ENCODE measurements around the gene PSMD4. TPM values are rescaled to one million over a fixed set of nuclear protein-coding genes. Genes with fewer than 3 reads are reported as not detected.
"Not testable (repeated sequence)": the region's sequence is repeated elsewhere in the genome, so short reads cannot be mapped to it uniquely, and the experiment has no call there.

The PSMD4 gene
- total RNA-seq, result 271 and 280 TPM in 2 replicates

GRCh38 chr1:151254217-151255213, at the start of gene PSMD4:
TSS of gene PSMD4 (plus strand) at chr1:151254734. CDS start at chr1:151254783, 49 bp downstream.
- DNase-seq (ENCODE audit: low spot score), result peak; percentile 92
- Mint-ChIP-seq H3K27me3 (ENCODE audit: low read depth) (no peaks in the 10 kb centered on the region), H3K4me1 (ENCODE audit: low read depth) (peaks cover 17% of the 10 kb centered on the region), H3K4me3 (ENCODE audit: low read depth) (peak within 1 kb of the TSS; percentile 98), H3K36me3 (ENCODE audit: low read depth) (peaks cover 27% of the 10 kb centered on the region), H3K9me3 (no peaks in the 10 kb centered on the region), H3K27ac (peak within 1 kb of the TSS; percentile 92)
- intact Hi-C loops (cut with micrococcal nuclease), result loop anchor here (1.0 to 10.0 kb wide), 5 partner anchors 23 to 250 kb away; partner anchors contain the start of genes GABPB2, MINDY1, PRUNE1 and VPS72

GRCh38 chr1:151205381-151205965, 49.1 kb upstream of the PSMD4 start:
- DNase-seq (ENCODE audit: low spot score); H3K9me3 Mint-ChIP-seq; H3K27ac Mint-ChIP-seq; H3K27me3 Mint-ChIP-seq (ENCODE audit: low read depth); intact Hi-C loops (cut with micrococcal nuclease); H3K4me3 Mint-ChIP-seq (ENCODE audit: low read depth): not testable (repeated sequence)
- peaks cover 59% of the 10 kb centered on the region for H3K36me3 Mint-ChIP-seq (ENCODE audit: low read depth)
- peaks cover 13% of the 10 kb centered on the region for H3K4me1 Mint-ChIP-seq (ENCODE audit: low read depth)

- Mint-ChIP-seq H3K27ac (peak overlapping the region; percentile 67), H3K4me3 (ENCODE audit: low read depth) (no peak overlapping the region), H3K36me3 (ENCODE audit: low read depth) (peaks cover 67% of the 10 kb centered on the region), H3K4me1 (ENCODE audit: low read depth) (peaks cover 23% of the 10 kb centered on the region), H3K27me3 (ENCODE audit: low read depth) (no peaks in the 10 kb centered on the region), H3K9me3 (no peaks in the 10 kb centered on the region)
- intact Hi-C loops (cut with micrococcal nuclease), result no loop called here
- DNase-seq (ENCODE audit: low spot score), result no peak
Measured at GRCh38 chr1:151210830-151211229, 43.7 kb upstream of the PSMD4 start.

GRCh38 chr1:151211972-151212705, 42.4 kb upstream of the PSMD4 start:
- peaks cover 27% of the 10 kb centered on the region for H3K4me1 Mint-ChIP-seq (ENCODE audit: low read depth)
- intact Hi-C loops (cut with micrococcal nuclease), result no loop called here
- H3K27me3 Mint-ChIP-seq (ENCODE audit: low read depth), result no peaks in the 10 kb centered on the region
- peak; percentile 19 for DNase-seq (ENCODE audit: low spot score)
- peaks cover 61% of the 10 kb centered on the region for H3K36me3 Mint-ChIP-seq (ENCODE audit: low read depth)
- H3K9me3 Mint-ChIP-seq, result no peaks in the 10 kb centered on the region
- peak overlapping the region; percentile 54 for H3K4me3 Mint-ChIP-seq (ENCODE audit: low read depth)
- H3K27ac Mint-ChIP-seq, result peak overlapping the region; percentile 85

GRCh38 chr1:151213560-151213959, 41.0 kb upstream of the PSMD4 start:
- peak overlapping the region; percentile 3 for H3K27ac Mint-ChIP-seq
- peaks cover 29% of the 10 kb centered on the region for H3K4me1 Mint-ChIP-seq (ENCODE audit: low read depth)
- DNase-seq (ENCODE audit: low spot score), result no peak
- intact Hi-C loops (cut with micrococcal nuclease), result no loop called here
- H3K27me3 Mint-ChIP-seq (ENCODE audit: low read depth), result no peaks in the 10 kb centered on the region
- no peaks in the 10 kb centered on the region for H3K9me3 Mint-ChIP-seq
- H3K4me3 Mint-ChIP-seq (ENCODE audit: low read depth), result no peak overlapping the region
- H3K36me3 Mint-ChIP-seq (ENCODE audit: low read depth), result peaks cover 58% of the 10 kb centered on the region

GRCh38 chr1:151221616-151222015, 32.9 kb upstream of the PSMD4 start:
- no peak for DNase-seq (ENCODE audit: low spot score)
- peaks cover 8% of the 10 kb centered on the region for H3K4me1 Mint-ChIP-seq (ENCODE audit: low read depth)
- H3K9me3 Mint-ChIP-seq, result no peaks in the 10 kb centered on the region
- no peak overlapping the region for H3K4me3 Mint-ChIP-seq (ENCODE audit: low read depth)
- H3K36me3 Mint-ChIP-seq (ENCODE audit: low read depth), result peaks cover 23% of the 10 kb centered on the region
- no peak overlapping the region for H3K27ac Mint-ChIP-seq
- H3K27me3 Mint-ChIP-seq (ENCODE audit: low read depth), result no peaks in the 10 kb centered on the region
- intact Hi-C loops (cut with micrococcal nuclease), result no loop called here

- Mint-ChIP-seq H3K4me1 (ENCODE audit: low read depth) (peaks cover 8% of the 10 kb centered on the region), H3K4me3 (ENCODE audit: low read depth) (no peak overlapping the region), H3K27ac (no peak overlapping the region), H3K9me3 (no peaks in the 10 kb centered on the region), H3K27me3 (ENCODE audit: low read depth) (no peaks in the 10 kb centered on the region), H3K36me3 (ENCODE audit: low read depth) (peaks cover 26% of the 10 kb centered on the region)
- intact Hi-C loops (cut with micrococcal nuclease), result no loop called here
- DNase-seq (ENCODE audit: low spot score), result no peak
Measured at GRCh38 chr1:151222130-151222529, 32.4 kb upstream of the PSMD4 start.

DNA sequence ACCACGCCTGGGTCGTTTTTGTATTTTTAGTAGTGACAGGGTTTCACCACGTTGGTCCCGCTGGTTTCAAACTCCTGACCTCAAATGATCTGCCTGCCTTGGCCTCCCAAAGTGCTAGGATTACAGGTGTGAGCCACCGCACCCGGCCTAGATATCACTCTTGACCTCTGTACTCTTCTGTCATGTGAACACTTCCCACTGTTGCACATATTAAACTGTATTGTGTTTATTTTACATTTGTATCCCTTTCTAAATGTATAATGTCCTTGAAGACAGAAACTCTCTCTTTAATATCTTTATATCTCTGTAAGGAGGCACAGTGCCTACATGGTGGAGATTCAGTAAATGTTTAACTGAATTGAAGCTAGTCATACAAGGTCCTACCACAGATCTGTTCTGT, 19.3 kb upstream of the PSMD4 start:
- H3K36me3 Mint-ChIP-seq (ENCODE audit: low read depth), result peaks cover 73% of the 10 kb centered on the region
- H3K27ac Mint-ChIP-seq, result no peak overlapping the region
- H3K27me3 Mint-ChIP-seq (ENCODE audit: low read depth), result no peaks in the 10 kb centered on the region
- DNase-seq (ENCODE audit: low spot score), result no peak
- peaks cover 8% of the 10 kb centered on the region for H3K4me1 Mint-ChIP-seq (ENCODE audit: low read depth)
- H3K9me3 Mint-ChIP-seq, result no peaks in the 10 kb centered on the region
- intact Hi-C loops (cut with micrococcal nuclease), result no loop called here
- H3K4me3 Mint-ChIP-seq (ENCODE audit: low read depth), result no peak overlapping the region

DNA sequence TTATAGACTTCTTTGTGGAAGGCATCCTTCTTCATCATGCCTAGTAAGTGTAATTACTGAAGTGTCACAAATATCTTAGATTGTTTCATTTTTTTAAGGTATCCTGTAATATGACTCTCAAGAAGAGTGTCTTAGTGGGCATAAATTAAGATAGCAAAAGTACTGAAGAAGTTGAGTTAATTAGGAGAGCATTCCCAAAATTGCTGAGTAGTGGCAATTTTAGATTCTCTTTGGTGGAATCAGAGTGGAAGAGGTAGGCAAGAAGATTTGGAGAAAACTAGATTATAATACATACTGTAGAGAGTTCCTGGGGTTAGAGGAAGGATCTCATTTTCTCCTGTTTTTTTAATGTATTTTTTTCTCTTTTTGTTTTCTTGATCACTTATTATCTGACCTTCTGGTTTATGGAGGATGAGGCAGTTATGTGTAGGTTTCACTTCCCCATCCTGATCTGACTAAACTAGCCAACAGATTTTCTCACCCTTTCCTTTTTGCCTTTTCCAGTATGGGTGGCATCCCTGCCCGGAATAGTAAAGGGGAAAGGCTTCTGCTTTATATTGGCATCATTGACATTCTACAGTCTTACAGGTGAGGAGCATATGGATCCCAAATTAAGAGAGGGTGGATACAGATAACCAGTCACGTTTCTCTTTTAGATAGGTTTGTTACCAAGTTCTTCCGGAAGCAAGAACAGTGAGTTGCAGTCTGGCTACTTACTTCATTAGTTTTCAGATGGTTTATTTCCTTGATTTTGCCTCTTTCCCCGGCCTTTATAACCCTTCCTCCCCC, 16.7 kb upstream of the PSMD4 start:
- Mint-ChIP-seq H3K36me3 (ENCODE audit: low read depth) (peaks cover 68% of the 10 kb centered on the region), H3K4me3 (ENCODE audit: low read depth) (no peak overlapping the region), H3K4me1 (ENCODE audit: low read depth) (peaks cover 8% of the 10 kb centered on the region), H3K27ac (peak overlapping the region; percentile 29), H3K9me3 (no peaks in the 10 kb centered on the region), H3K27me3 (ENCODE audit: low read depth) (no peaks in the 10 kb centered on the region)
- no peak for DNase-seq (ENCODE audit: low spot score)
- intact Hi-C loops (cut with micrococcal nuclease), result no loop called here

DNA sequence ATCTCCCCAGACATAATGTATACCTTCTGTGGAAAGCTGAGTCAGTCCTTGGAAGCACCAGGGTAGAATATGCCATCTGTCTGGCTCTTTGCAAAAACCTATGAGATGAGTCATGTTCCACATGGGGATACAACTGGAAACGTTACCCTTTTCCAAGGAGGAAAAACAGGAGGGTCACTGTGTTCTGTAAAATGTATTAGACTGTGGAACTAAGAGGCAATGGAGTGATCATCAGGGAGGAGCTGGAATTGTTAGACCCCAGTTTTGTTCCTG, 16.1 kb upstream of the PSMD4 start:
- peaks cover 73% of the 10 kb centered on the region for H3K36me3 Mint-ChIP-seq (ENCODE audit: low read depth)
- no peak overlapping the region for H3K4me3 Mint-ChIP-seq (ENCODE audit: low read depth)
- intact Hi-C loops (cut with micrococcal nuclease), result no loop called here
- no peak overlapping the region for H3K27ac Mint-ChIP-seq
- no peak for DNase-seq (ENCODE audit: low spot score)
- H3K4me1 Mint-ChIP-seq (ENCODE audit: low read depth), result peaks cover 8% of the 10 kb centered on the region
- no peaks in the 10 kb centered on the region for H3K9me3 Mint-ChIP-seq
- no peaks in the 10 kb centered on the region for H3K27me3 Mint-ChIP-seq (ENCODE audit: low read depth)

GRCh38 chr1:151242442-151242841, 12.1 kb upstream of the PSMD4 start:
- Mint-ChIP-seq H3K4me3 (ENCODE audit: low read depth) (no peak overlapping the region), H3K27ac (no peak overlapping the region), H3K27me3 (ENCODE audit: low read depth) (no peaks in the 10 kb centered on the region), H3K4me1 (ENCODE audit: low read depth) (peaks cover 5% of the 10 kb centered on the region), H3K9me3 (no peaks in the 10 kb centered on the region), H3K36me3 (ENCODE audit: low read depth) (peaks cover 74% of the 10 kb centered on the region)
- intact Hi-C loops (cut with micrococcal nuclease), result no loop called here
- DNase-seq (ENCODE audit: low spot score), result no peak

DNA sequence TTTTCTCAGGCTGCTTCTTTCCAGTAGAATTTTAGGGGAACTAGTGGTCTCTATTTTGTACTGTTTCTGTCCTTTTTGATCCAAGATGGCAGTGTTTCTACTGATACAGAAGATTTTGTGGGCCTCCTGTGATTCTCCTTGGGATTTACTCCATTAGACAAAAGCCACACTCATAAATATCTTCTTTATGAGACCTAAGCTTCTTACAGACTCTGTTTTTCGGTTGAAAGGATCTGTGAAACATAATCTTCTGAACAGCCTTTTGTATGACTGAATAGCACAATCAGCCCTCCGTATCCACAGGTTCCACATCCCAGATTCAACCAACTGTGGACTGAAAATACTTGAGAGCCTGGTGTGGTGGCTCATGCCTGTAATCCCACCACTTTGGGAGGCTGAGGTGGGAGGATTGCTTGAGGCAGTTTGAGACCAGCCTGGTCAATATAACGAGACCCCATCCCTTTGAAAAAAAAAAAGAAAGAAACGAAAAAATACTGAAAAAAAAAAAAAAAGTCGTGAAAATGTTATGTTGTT, 10.8 kb upstream of the PSMD4 start:
- intact Hi-C loops (cut with micrococcal nuclease), result no loop called here
- Mint-ChIP-seq H3K4me1 (ENCODE audit: low read depth) (no peaks in the 10 kb centered on the region), H3K4me3 (ENCODE audit: low read depth) (no peak overlapping the region), H3K36me3 (ENCODE audit: low read depth) (peaks cover 76% of the 10 kb centered on the region), H3K27me3 (ENCODE audit: low read depth) (no peaks in the 10 kb centered on the region), H3K27ac (no peak overlapping the region), H3K9me3 (no peaks in the 10 kb centered on the region)
- no peak for DNase-seq (ENCODE audit: low spot score)

Measured in activated T-helper 2 cell treated with anti-CD3 and anti-CD28 coated beads, Interferon-gamma antibody, Interleukin-2, Interleukin-4, amounts not matched to agents 10 μg/mL and 5 μg/mL and 100 μg/mL, durations not matched to agents 14 hours and 24 hours and 36 hours (primary cell).